HepG2 (cell line): ENCODE measurements around the gene KIFC1. TPM values are rescaled to one million over a fixed set of nuclear protein-coding genes. Genes with fewer than 3 reads are reported as not detected.
"Not testable (repeated sequence)": the region's sequence is repeated elsewhere in the genome, so short reads cannot be mapped to it uniquely, and the experiment has no call there.

Experiments
- ATAC-seq: fragments of 200-7000 bp; cut with Tn5 transposase; 3 replicates; pipeline ENCODE4 v1.9.1; 2020; ENCODE audit warnings: mild to moderate bottlenecking, moderate library complexity
- BruUV-seq: library from RNA; stranded (reverse); fragments of 400-500 nt; replicated peaks from 2 replicates; lab custom pipeline; 2021; lab: Mats Ljungman, UMichigan
- CTCF ChIA-PET: fragments of 300-600 bp; formaldehyde crosslinking; extraction: SDS; loops from one replicate; lab custom pipeline; 2021; ENCODE audit warnings: low total read pairs, inconsistent platforms, low intra/inter-chr PET ratio; lab: Yijun Ruan, JAX
- POLR2A ChIA-PET: fragments of 350-600 bp; sonication (Branson Sonifier 250); formaldehyde crosslinking; loops from one replicate; lab custom pipeline; 2020; ENCODE audit warnings: antibody characterized with exemption, inconsistent platforms; lab: Yijun Ruan, JAX
- DNase-seq: peaks from one replicate; pipeline ENCODE4 v3.0.0-alpha.2; 2015; ENCODE audit warnings: low spot score
- FAIRE-seq: peaks from 3 replicates; lab custom pipeline; 2011; peaks lifted over from hg19 to GRCh38; lab: Jason Lieb, UNC
- H2AFZ ChIP-seq: one replicate; pipeline ENCODE4 v1.6.1; 2011; ENCODE audit warnings: low read length, inconsistent platforms
- H3K27ac ChIP-seq: fragments of 300-600 bp; 3 replicates; pipeline ENCODE4 v1.8.0; 2011; ENCODE audit warnings: mixed run types, mild to moderate bottlenecking, mixed read lengths, low read length, inconsistent platforms; ENCODE audit not compliant: insufficient read depth; ENCODE audit errors: extremely low read length
- H3K27me3 ChIP-seq, 2 experiments: fragments of 200-600 bp in 1 of 2; 2 replicates in 1 of 2; 3 replicates in 1 of 2; pipeline versions ENCODE4 v1.6.0 to v1.8.0; 2011; ENCODE audit warnings: low read length in 2 of 2, mild to moderate bottlenecking in 2 of 2, moderate library complexity in 2 of 2, inconsistent platforms in 1 of 2; ENCODE audit not compliant: insufficient read depth in 2 of 2, control insufficient read depth in 1 of 2
- H3K36me3 ChIP-seq, 2 experiments: fragments of 200-600 bp in 1 of 2; replicated peaks in 1 of 2; 2 replicates in 1 of 2; 3 replicates in 1 of 2; pipeline versions ENCODE4 v1.5.1 to v1.8.0; 2011; ENCODE audit warnings: low read length in 2 of 2, inconsistent platforms in 1 of 2; ENCODE audit not compliant: insufficient read depth in 2 of 2, control insufficient read depth in 1 of 2
- H3K4me1 ChIP-seq: 2 replicates; pipeline ENCODE4 v1.5.1; 2012; ENCODE audit warnings: low read length, inconsistent platforms; ENCODE audit not compliant: insufficient read depth
- H3K4me2 ChIP-seq: 2 replicates; pipeline ENCODE4 v1.6.0; 2011; ENCODE audit warnings: low read depth, low read length, inconsistent platforms
- H3K4me3 ChIP-seq, 3 experiments: fragments of 200-600 bp in 1 of 3; sonication (generic), shearing (Covaris generic) in 1 of 3; replicated peaks in 1 of 3; 2 replicates each; pipeline ENCODE4 v1.5.1; 2011 to 2016; ENCODE audit warnings: low read length in 3 of 3, inconsistent platforms in 2 of 3, low read depth in 2 of 3, mild to moderate bottlenecking in 2 of 3, control low read depth in 1 of 3, mixed read lengths in 1 of 3; ENCODE audit not compliant: insufficient read depth in 1 of 3
- H3K79me2 ChIP-seq: one replicate; pipeline ENCODE4 v1.6.1; 2011; ENCODE audit warnings: low read length, inconsistent platforms; ENCODE audit not compliant: insufficient read depth
- H3K9ac ChIP-seq: 2 replicates; pipeline ENCODE4 v1.6.0; 2011; ENCODE audit warnings: mild to moderate bottlenecking, low read depth, low read length, inconsistent platforms; ENCODE audit not compliant: insufficient read depth
- H3K9me3 ChIP-seq: 2 replicates; pipeline ENCODE4 v1.5.1; 2012; ENCODE audit warnings: mild to moderate bottlenecking, low read length
- H4K20me1 ChIP-seq: 2 replicates; pipeline ENCODE4 v1.6.0; 2011; ENCODE audit warnings: inconsistent platforms, mild to moderate bottlenecking, low read length, moderate library complexity; ENCODE audit not compliant: insufficient read depth
- ATF7 ChIP-seq, 2 experiments: fragments of 450-650 bp in 1 of 2; sonication (generic) in 1 of 2; formaldehyde crosslinking in 1 of 2; IDR thresholded peaks; 2 replicates each; pipeline versions ENCODE4 v1.4.0 to v1.6.1; 2016 to 2020; ENCODE audit warnings: antibody characterized with exemption in 1 of 2, mild to moderate bottlenecking in 1 of 2, missing genetic modification reagents in 1 of 2
- CREB1 ChIP-seq, 2 experiments: fragments of 450-650 bp in 1 of 2; IDR thresholded peaks; 2 replicates each; pipeline ENCODE4 v1.6.1; 2016 to 2017; ENCODE audit warnings: control low read depth in 1 of 2, mild to moderate bottlenecking in 1 of 2, missing compliant biosample characterization in 1 of 2, missing genetic modification characterization in 1 of 2
- KAT2B ChIP-seq: fragments of 150-350 bp; IDR thresholded peaks from 2 replicates; pipeline ENCODE4 v1.6.1; 2014; ENCODE audit warnings: low read depth, low read length, borderline replicate concordance
- MXD3 ChIP-seq: IDR thresholded peaks from 2 replicates; pipeline ENCODE4 v1.6.1; 2016; ENCODE audit warnings: mild to moderate bottlenecking, missing biosample characterization, missing genetic modification reagents
- ZBTB7A ChIP-seq: sonication (generic); formaldehyde crosslinking; IDR thresholded peaks from 2 replicates; pipeline ENCODE4 v1.8.0; 2022; ENCODE audit warnings: mild to moderate bottlenecking, missing genetic modification reagents
- ZSCAN22 ChIP-seq: sonication (generic); formaldehyde crosslinking; IDR thresholded peaks from 2 replicates; pipeline ENCODE4 v1.4.0; 2020; ENCODE audit warnings: mild to moderate bottlenecking, missing genetic modification reagents
- WGBS: methylation state at CpG from one replicate; pipeline ENCODE4 v1.1.6; 2017; ENCODE audit warnings: low lambda C conversion rate; 5-methylcytosine and 5-hydroxymethylcytosine counted together
- in situ Hi-C: cut with HindIII; loops from 2 replicates; pipeline ENCODE4 v1.10.0; 2017; ENCODE audit warnings: low pct_unique_long_range_greater_than_20kb; ENCODE audit not compliant: extremely low pct_ligation_motif_present
- intact Hi-C: fragments of 100-400 bp; cut with micrococcal nuclease; formaldehyde crosslinking; loops from one replicate; pipeline ENCODE4 v1.10.0; 2022; ENCODE audit not compliant: unreplicated experiment
- polyA plus RNA-seq, 8 experiments: library from polyadenylated mRNA; depleted of rRNA in 3 of 8; stranded (reverse) in 7 of 8; unstranded in 1 of 8; fragments of >200 nt; fragmentation: Illumina TruSeq in 4 of 8; extraction: Trizol in 4 of 8; gene quantifications; 2 replicates each; pipeline versions ENCODE4 v1.2.1 to v1.2.3, GENCODE V29; 2011 to 2016; ENCODE audit warnings: low read depth in 4 of 8, missing spikeins in 1 of 8, mixed read lengths in 1 of 8; ENCODE audit not compliant: insufficient read depth in 1 of 8
- total RNA-seq, 5 experiments: library from RNA; depleted of rRNA; stranded (reverse); fragments of >200 nt; fragmentation: Illumina TruSeq; extraction: Trizol; gene quantifications; 2 replicates each; pipeline ENCODE4 v1.2.3, GENCODE V29; 2016; ENCODE audit warnings: low read depth in 1 of 5
- TF ChIP-seq, protein P1 (sequence below): sonication (generic); formaldehyde crosslinking; IDR thresholded peaks from one replicate; pipeline ENCODE4 v1.5.1; 2020; ENCODE audit warnings: mild to moderate bottlenecking, missing genetic modification reagents; ENCODE audit errors: not compliant biosample characterization

Gene KIFC1
- total and polyA plus RNA-seq, 2 of the 13 experiments (the other 11 are each of a cell fraction or from before 2014, with no cell fraction given): 25.0 to 45.5 TPM

- no TSS peak for BruUV-seq
- no peak for DNase-seq
- Histone ChIP-seq H3K79me2 (no peaks in the 10 kb centered on the region), H4K20me1 (no peaks in the 10 kb centered on the region)
- TF ChIP-seq ZSCAN22 (CRISPR knock-in tag): no peak
- no peak for TF ChIP-seq MXD3 (CRISPR knock-in tag)
- TF ChIP-seq CREB1 (IDR thresholded peaks at IDR 0.05): peak; percentile 94
- TF ChIP-seq CREB1 (CRISPR knock-in tag; IDR thresholded peaks at IDR 0.05): no peak
- peak; percentile 87 for TF ChIP-seq ATF7 (IDR thresholded peaks at IDR 0.05)
- TF ChIP-seq ATF7 (CRISPR knock-in tag; IDR thresholded peaks at IDR 0.05): no peak
- TF ChIP-seq ZBTB7A (CRISPR knock-in tag): no peak
- TF ChIP-seq, protein P1, sequence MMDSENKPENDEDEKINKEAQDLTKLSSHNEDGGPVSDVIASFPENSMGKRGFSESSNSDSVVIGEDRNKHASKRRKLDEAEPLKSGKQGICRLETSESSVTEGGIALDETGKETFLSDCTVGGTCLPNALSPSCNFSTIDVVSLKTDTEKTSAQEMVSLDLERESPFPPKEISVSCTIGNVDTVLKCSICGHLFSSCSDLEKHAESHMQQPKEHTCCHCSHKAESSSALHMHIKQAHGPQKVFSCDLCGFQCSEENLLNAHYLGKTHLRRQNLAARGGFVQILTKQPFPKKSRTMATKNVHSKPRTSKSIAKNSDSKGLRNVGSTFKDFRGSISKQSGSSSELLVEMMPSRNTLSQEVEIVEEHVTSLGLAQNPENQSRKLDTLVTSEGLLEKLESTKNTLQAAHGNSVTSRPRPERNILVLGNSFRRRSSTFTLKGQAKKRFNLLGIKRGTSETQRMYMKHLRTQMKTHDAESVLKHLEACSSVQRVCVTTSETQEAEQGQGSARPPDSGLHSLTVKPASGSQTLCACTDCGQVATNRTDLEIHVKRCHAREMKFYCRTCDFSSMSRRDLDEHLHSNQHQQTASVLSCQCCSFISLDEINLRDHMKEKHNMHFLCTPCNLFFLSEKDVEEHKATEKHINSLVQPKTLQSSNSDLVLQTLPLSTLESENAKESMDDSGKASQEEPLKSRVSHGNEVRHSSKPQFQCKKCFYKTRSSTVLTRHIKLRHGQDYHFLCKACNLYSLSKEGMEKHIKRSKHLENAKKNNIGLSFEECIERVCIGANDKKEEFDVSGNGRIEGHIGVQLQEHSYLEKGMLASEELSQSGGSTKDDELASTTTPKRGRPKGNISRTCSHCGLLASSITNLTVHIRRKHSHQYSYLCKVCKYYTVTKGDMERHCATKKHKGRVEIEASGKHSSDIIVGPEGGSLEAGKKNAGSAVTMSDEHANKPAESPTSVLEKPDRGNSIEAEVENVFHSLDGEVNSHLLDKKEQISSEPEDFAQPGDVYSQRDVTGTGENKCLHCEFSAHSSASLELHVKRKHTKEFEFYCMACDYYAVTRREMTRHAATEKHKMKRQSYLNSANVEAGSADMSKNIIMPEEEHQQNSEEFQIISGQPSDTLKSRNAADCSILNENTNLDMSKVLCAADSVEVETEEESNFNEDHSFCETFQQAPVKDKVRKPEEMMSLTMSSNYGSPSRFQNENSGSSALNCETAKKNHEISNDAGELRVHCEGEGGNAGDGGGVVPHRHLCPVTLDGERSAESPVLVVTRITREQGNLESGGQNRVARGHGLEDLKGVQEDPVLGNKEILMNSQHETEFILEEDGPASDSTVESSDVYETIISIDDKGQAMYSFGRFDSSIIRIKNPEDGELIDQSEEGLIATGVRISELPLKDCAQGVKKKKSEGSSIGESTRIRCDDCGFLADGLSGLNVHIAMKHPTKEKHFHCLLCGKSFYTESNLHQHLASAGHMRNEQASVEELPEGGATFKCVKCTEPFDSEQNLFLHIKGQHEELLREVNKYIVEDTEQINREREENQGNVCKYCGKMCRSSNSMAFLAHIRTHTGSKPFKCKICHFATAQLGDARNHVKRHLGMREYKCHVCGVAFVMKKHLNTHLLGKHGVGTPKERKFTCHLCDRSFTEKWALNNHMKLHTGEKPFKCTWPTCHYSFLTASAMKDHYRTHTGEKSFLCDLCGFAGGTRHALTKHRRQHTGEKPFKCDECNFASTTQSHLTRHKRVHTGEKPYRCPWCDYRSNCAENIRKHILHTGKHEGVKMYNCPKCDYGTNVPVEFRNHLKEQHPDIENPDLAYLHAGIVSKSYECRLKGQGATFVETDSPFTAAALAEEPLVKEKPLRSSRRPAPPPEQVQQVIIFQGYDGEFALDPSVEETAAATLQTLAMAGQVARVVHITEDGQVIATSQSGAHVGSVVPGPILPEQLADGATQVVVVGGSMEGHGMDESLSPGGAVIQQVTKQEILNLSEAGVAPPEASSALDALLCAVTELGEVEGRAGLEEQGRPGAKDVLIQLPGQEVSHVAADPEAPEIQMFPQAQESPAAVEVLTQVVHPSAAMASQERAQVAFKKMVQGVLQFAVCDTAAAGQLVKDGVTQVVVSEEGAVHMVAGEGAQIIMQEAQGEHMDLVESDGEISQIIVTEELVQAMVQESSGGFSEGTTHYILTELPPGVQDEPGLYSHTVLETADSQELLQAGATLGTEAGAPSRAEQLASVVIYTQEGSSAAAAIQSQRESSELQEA (CRISPR knock-in tag): no peak
- TF ChIP-seq KAT2B: no peak
- TF ChIP-seq, all 625 proteins: peak for 2
- Histone ChIP-seq H2AFZ (no peak overlapping the region), H3K9me3 (no peaks in the 10 kb centered on the region), H3K9ac (no peak overlapping the region), H3K4me3 (no peak overlapping the region), H3K27me3 (no peaks in the 10 kb centered on the region), H3K4me1 (0 out of 2 replicates have a peak, but pooled peaks cover 8% of the 10 kb centered on the region), H3K4me2 (no peak overlapping the region), H3K27ac (no peak overlapping the region), H3K36me3 (no peaks in the 10 kb centered on the region)
- CTCF ChIA-PET: no interaction called here
- ATAC-seq (no peak), FAIRE-seq (no peak)
- WGBS: 51% methylated on average over 8 of the region's 8 CpGs
- intact Hi-C loops (no loop called here), in situ Hi-C loops (no loop called here)
- POLR2A ChIA-PET: interaction anchor here (1.6 kb wide), 1 partner anchor 51 kb away, joined by 4 read pairs; the partner anchor contains the start of gene CUTA
These were observed 24.5 kb upstream of the KIFC1 start for GRCh38 chr6:33367009-33367714.

GRCh38 chr6:33367715-33368025, 24.0 kb upstream of the KIFC1 start:
- H3K9me3 ChIP-seq, H3K27me3 ChIP-seq, H3K79me2 ChIP-seq, H3K4me1 ChIP-seq, ATAC-seq, intact Hi-C loops, H3K27ac ChIP-seq, H3K4me3 ChIP-seq, CTCF ChIA-PET, BruUV-seq, H3K36me3 ChIP-seq, FAIRE-seq, DNase-seq, H3K4me2 ChIP-seq, H3K9ac ChIP-seq, H4K20me1 ChIP-seq, in situ Hi-C loops, H2AFZ ChIP-seq: not testable (repeated sequence)
- POLR2A ChIA-PET: interaction anchor here (1.6 kb wide), 1 partner anchor 51 kb away, joined by 4 read pairs; the partner anchor contains the start of gene CUTA
- 52% methylated on average over 5 of the region's 5 CpGs for WGBS
